RPMI7951 (cell line): ENCODE measurements around the gene MTHFD1L. TPM values are rescaled to one million over a fixed set of nuclear protein-coding genes. Genes with fewer than 3 reads are reported as not detected.
A peak's percentile ranks its signal among the peaks of the same experiment; 100 is the strongest.

Experiments used
- DNase-seq: peaks from one replicate; pipeline ENCODE4 v3.0.0-alpha.2; 2012; ENCODE audit warnings: low read depth
- total RNA-seq: library from RNA; depleted of rRNA; stranded (reverse); fragments of >200 nt; shearing (Covaris generic); gene quantifications from 2 replicates; pipeline ENCODE4 v1.2.3, GENCODE V29; 2014

Gene MTHFD1L
- total RNA-seq, 1 experiment from 2014 or later, result 21.5 TPM

GRCh38 chr6:150866147-150866990, 867 bp downstream of the MTHFD1L start:
- DNase-seq, result peak; percentile 82

- DNase-seq, result no peak
Observed at GRCh38 chr6:150866991-150867501, 1.5 kb downstream of the MTHFD1L start.

- DNase-seq, result no peak
Observed at GRCh38 chr6:150868759-150869158, 3.3 kb downstream of the MTHFD1L start.

- DNase-seq, result no peak
Observed at GRCh38 chr6:150874179-150874578, 8.7 kb downstream of the MTHFD1L start.

GRCh38 chr6:150875841-150876240, 10.3 kb downstream of the MTHFD1L start:
- DNase-seq, result no peak

GRCh38 chr6:150876598-150876997, 11.1 kb downstream of the MTHFD1L start:
- no peak for DNase-seq

GRCh38 chr6:150877928-150878327, 12.4 kb downstream of the MTHFD1L start:
- no peak for DNase-seq

GRCh38 chr6:150878347-150879213, 13.1 kb downstream of the MTHFD1L start:
- DNase-seq, result no peak

GRCh38 chr6:150880336-150880735, 14.8 kb downstream of the MTHFD1L start:
- no peak for DNase-seq

- DNase-seq, result peak; percentile 97
Observed at GRCh38 chr6:150881911-150882481, 16.5 kb downstream of the MTHFD1L start.

GRCh38 chr6:150883521-150883920, 18.0 kb downstream of the MTHFD1L start:
- no peak for DNase-seq

- no peak for DNase-seq
Observed at GRCh38 chr6:150886155-150886554, 20.7 kb downstream of the MTHFD1L start.

- DNase-seq, result no peak
Observed at GRCh38 chr6:150887978-150888563, 22.6 kb downstream of the MTHFD1L start.

GRCh38 chr6:150890346-150890745, 24.8 kb downstream of the MTHFD1L start:
- DNase-seq, result no peak

- DNase-seq, result peak; percentile 65
Observed at GRCh38 chr6:150891888-150892485, 26.5 kb downstream of the MTHFD1L start.

- no peak for DNase-seq
Observed at GRCh38 chr6:150894191-150894744, 28.8 kb downstream of the MTHFD1L start.

- peak; percentile 68 for DNase-seq
Observed at GRCh38 chr6:150894935-150895552, 29.5 kb downstream of the MTHFD1L start.

- DNase-seq, result no peak
Observed at GRCh38 chr6:150895928-150896632, 30.6 kb downstream of the MTHFD1L start.

- DNase-seq, result no peak
Observed at GRCh38 chr6:150897400-150897943, 32.0 kb downstream of the MTHFD1L start.
